Body of pancreas (tissue), 4 donors: ENCODE results near the gene NUP50. TPM values are rescaled to one million over a fixed set of nuclear protein-coding genes. Genes with fewer than 3 reads are reported as not detected.

Experiments used
- ATAC-seq: fragments of 150-250 bp; one replicate; pipeline ENCODE4 v1.9.1; 2016
- DNase-seq, 4 donors: peaks; one replicate each; pipeline ENCODE4 v3.0.0-alpha.2; 2019
- H3K27ac ChIP-seq, 4 donors: fragments of 200-600 bp; sonication (generic); 1 replicate in 3 of 4; 2 replicates in 1 of 4; pipeline versions ENCODE4 v1.5.1 to v1.6.1; 2016 to 2019; ENCODE audit warnings: mild to moderate bottlenecking in 1 of 4, mixed read lengths in 1 of 4, moderate library complexity in 1 of 4
- H3K27me3 ChIP-seq, 2 donors: fragments of 200-600 bp; sonication (generic); one replicate each; pipeline ENCODE4 v1.6.0; 2016; ENCODE audit warnings: mild to moderate bottlenecking in 1 of 2
- H3K36me3 ChIP-seq, 2 donors: fragments of 200-600 bp; sonication (generic); replicated peaks in 1 of 2; 2 replicates each; pipeline ENCODE4 v1.5.1; 2016; ENCODE audit warnings: low read depth in 2 of 2; ENCODE audit not compliant: insufficient read depth in 1 of 2
- H3K4me1 ChIP-seq: fragments of 200-600 bp; sonication (generic); one replicate; pipeline ENCODE4 v1.6.0; 2016
- H3K4me3 ChIP-seq, 2 donors: fragments of 200-600 bp; sonication (generic); 1 replicate in 1 of 2; 2 replicates in 1 of 2; pipeline ENCODE4 v1.5.1; 2016 to 2019
- H3K9me3 ChIP-seq, 3 donors: fragments of 200-600 bp; sonication (generic); 1 replicate in 2 of 3; 2 replicates in 1 of 3; pipeline ENCODE4 v1.5.1; 2016
- CTCF ChIP-seq, 7 experiments: fragments of 450-650 bp in 4 of 7; fragments of 200-600 bp in 3 of 7; sonication (generic) in 3 of 7; IDR thresholded peaks; one replicate each; pipeline ENCODE4 v1.5.1; 2016 to 2019; ENCODE audit warnings: antibody characterized with exemption in 7 of 7
- POLR2A ChIP-seq, 3 donors: fragments of 450-650 bp; IDR thresholded peaks; one replicate each; pipeline ENCODE4 v1.6.1; 2016; ENCODE audit warnings: antibody characterized with exemption in 3 of 3, mild to moderate bottlenecking in 2 of 3
- WGBS, 2 donors: methylation state at CpG; one replicate each; pipeline ENCODE4 v1.1.5; 2017; 5-methylcytosine and 5-hydroxymethylcytosine counted together
- intact Hi-C: fragments of 100-400 bp; cut with DNase I; formaldehyde crosslinking; loops from one replicate; pipeline ENCODE4 v1.15.1; 2023
- total RNA-seq, 2 donors: library from RNA; depleted of rRNA; stranded (reverse); fragments of >200 nt; gene quantifications; one replicate each; pipeline ENCODE4 v1.1.0, GENCODE V29; 2016

The NUP50 gene
- total RNA-seq, 2 donors from 2014 or later = 39.2 to 43.1 TPM

- 93 to 96% methylated on average over 6 to 9 of the region's 13 CpGs for whole genome bisulfite sequencing, 2 donors
- intact Hi-C loops = no loop called here
- no peak for DNase-seq
- Histone ChIP-seq H3K36me3 (no peaks in the 10 kb centered on the region), H3K4me3 (no peak overlapping the region), H3K27ac (no peak overlapping the region), H3K9me3 (no peaks in the 10 kb centered on the region), H3K4me1 (peaks cover 9% of the 10 kb centered on the region), H3K27me3 (no peaks in the 10 kb centered on the region)
- TF ChIP-seq POLR2A (IDR thresholded peaks at IDR 0.05) (no peak), CTCF (IDR thresholded peaks at IDR 0.05) (no peak)
- no peak for ATAC-seq
These were observed 65.5 kb downstream of the NUP50 start for GRCh38 chr22:45229181-45229580.

- Histone ChIP-seq H3K4me1 (peaks cover 9% of the 10 kb centered on the region), H3K27me3 (no peaks in the 10 kb centered on the region), H3K9me3 (no peaks in the 10 kb centered on the region), H3K4me3 (no peak overlapping the region), H3K27ac (no peak overlapping the region), H3K36me3 (no peaks in the 10 kb centered on the region)
- WGBS, 2 donors = 76 to 92% methylated on average over 14 to 16 of the region's 16 CpGs
- intact Hi-C loops = no loop called here
- DNase-seq (no peak), ATAC-seq (no peak)
- TF ChIP-seq POLR2A (IDR thresholded peaks at IDR 0.05) (no peak), CTCF (IDR thresholded peaks at IDR 0.05) (no peak)
These were observed 66.4 kb downstream of the NUP50 start for GRCh38 chr22:45230026-45230721.

GRCh38 chr22:45231293-45231692 lies 67.6 kb downstream of the NUP50 start:
- 71 to 85% methylated on average over 2 of the region's 2 CpGs for WGBS, 2 donors

DNA sequence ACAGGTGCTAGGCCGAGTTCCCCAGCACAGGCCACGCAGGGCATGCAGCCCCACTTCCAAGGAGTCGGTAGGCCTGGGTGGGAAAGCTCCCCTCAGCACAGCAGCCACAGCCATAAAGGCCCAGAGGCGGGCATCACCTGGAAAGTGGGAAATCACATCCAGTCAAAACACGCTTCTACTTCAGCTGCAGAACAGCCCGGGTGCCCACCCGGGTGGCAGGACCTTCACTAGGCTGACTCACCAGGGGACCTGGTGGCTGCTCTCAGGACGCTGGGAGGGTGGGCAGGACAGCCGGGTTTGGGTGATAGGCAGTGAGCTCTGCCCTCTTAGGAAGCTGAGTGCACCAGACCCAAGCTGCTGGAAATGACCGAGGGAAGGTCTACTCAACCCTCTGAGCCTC lies 69.7 kb downstream of the NUP50 start:
- Histone ChIP-seq H3K27me3 (no peaks in the 10 kb centered on the region), H3K4me3 (no peak overlapping the region), H3K9me3 (no peaks in the 10 kb centered on the region), H3K36me3 (no peaks in the 10 kb centered on the region), H3K27ac (no peak overlapping the region), H3K4me1 (peaks cover 12% of the 10 kb centered on the region)
- intact Hi-C loops = no loop called here
- no peak for ATAC-seq
- TF ChIP-seq CTCF (IDR thresholded peaks at IDR 0.05) = no peak
- TF ChIP-seq POLR2A (IDR thresholded peaks at IDR 0.05) = no peak
- WGBS, 2 donors = 80 to 93% methylated on average over 1 to 10 of the region's 10 CpGs
- no peak for DNase-seq

More at GRCh38 chr22:45231293-45231692, 67.6 kb downstream of the NUP50 start:
- Histone ChIP-seq H3K9me3 (no peaks in the 10 kb centered on the region), H3K27ac (no peak overlapping the region), H3K4me1 (peaks cover 17% of the 10 kb centered on the region), H3K27me3 (no peaks in the 10 kb centered on the region), H3K36me3 (no peaks in the 10 kb centered on the region), H3K4me3 (no peak overlapping the region)
- ATAC-seq (no peak), DNase-seq (no peak)
- TF ChIP-seq CTCF (IDR thresholded peaks at IDR 0.05) (no peak), POLR2A (IDR thresholded peaks at IDR 0.05) (no peak)
- intact Hi-C loops = no loop called here

DNA sequence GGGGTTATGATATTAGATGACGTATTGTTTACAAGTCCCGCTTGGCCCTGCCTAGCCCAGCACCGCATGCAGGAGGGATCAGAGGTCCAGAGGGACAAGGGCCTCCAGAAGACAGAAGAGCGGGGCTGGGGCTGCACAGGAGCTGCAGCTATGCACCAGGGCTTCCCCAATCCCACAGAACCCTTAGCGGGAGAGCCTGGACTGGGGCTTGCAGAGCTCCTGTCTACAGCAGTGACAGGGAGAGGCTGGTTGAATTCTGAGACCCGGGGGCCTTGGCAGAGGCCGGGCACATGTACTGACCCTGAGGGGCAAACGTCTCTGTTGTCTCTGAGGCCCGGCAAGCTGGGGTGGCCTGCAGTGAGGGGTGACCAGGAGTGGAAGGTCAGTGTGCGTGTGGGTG lies 70.1 kb downstream of the NUP50 start:
- no peaks in the 10 kb centered on the region for H3K9me3 ChIP-seq
- no peaks in the 10 kb centered on the region for H3K36me3 ChIP-seq
- intact Hi-C loops = no loop called here
- no peaks in the 10 kb centered on the region for H3K27me3 ChIP-seq
- no peak overlapping the region for H3K27ac ChIP-seq
- no peak for DNase-seq
- TF ChIP-seq CTCF (IDR thresholded peaks at IDR 0.05) (no peak), POLR2A (IDR thresholded peaks at IDR 0.05) (no peak)
- no peak overlapping the region for H3K4me3 ChIP-seq
- H3K4me1 ChIP-seq = peaks cover 12% of the 10 kb centered on the region
- WGBS, 2 donors = 85 to 88% methylated on average over 4 to 10 of the region's 10 CpGs
- no peak for ATAC-seq
